ENCODE results near the gene CUL3. TPM values are rescaled to one million over a fixed set of nuclear protein-coding genes. Genes with fewer than 3 reads are reported as not detected.
"Not testable (repeated sequence)": the region's sequence is repeated elsewhere in the genome, so short reads cannot be mapped to it uniquely, and the experiment has no call there.

CUL3 gene
- 92.6 and 97.3 TPM in 2 replicates for total RNA-seq

GRCh38 chr2:224585211-224586088, at the start of gene CUL3:
Gene CUL3 (minus strand): TSS chr2:224585363. CDS start chr2:224585009, 354 bp downstream.
- intact Hi-C loops (cut with micrococcal nuclease), result loop anchor here (1.0 to 10.0 kb wide), 10 partner anchors 11 to 643 kb away; partner anchors contain the start of genes DOCK10, MRPL44 and SERPINE2
- Mint-ChIP-seq H3K36me3 (ENCODE audit: low read depth) (peaks cover 22% of the 10 kb centered on the region), H3K27me3 (no peaks in the 10 kb centered on the region), H3K4me3 (peak within 1 kb of the TSS; percentile 98), H3K27ac (peak within 1 kb of the TSS; percentile 95), H3K9me3 (no peaks in the 10 kb centered on the region), H3K4me1 (peaks cover 28% of the 10 kb centered on the region)
- DNase-seq, result peak; percentile 100

GRCh38 chr2:224630659-224631550, 45.7 kb upstream of the CUL3 start:
- no peak overlapping the region for H3K4me3 Mint-ChIP-seq
- no peaks in the 10 kb centered on the region for H3K36me3 Mint-ChIP-seq (ENCODE audit: low read depth)
- H3K9me3 Mint-ChIP-seq, result no peaks in the 10 kb centered on the region
- H3K4me1 Mint-ChIP-seq, result no peaks in the 10 kb centered on the region
- H3K27ac Mint-ChIP-seq, result no peak overlapping the region
- intact Hi-C loops (cut with micrococcal nuclease), result no loop called here
- peaks cover 3% of the 10 kb centered on the region for H3K27me3 Mint-ChIP-seq
- no peak for DNase-seq

- no peak for DNase-seq
- Mint-ChIP-seq H3K4me3 (no peak overlapping the region), H3K27ac (no peak overlapping the region), H3K9me3 (no peaks in the 10 kb centered on the region), H3K27me3 (peaks cover 3% of the 10 kb centered on the region), H3K4me1 (no peaks in the 10 kb centered on the region), H3K36me3 (ENCODE audit: low read depth) (no peaks in the 10 kb centered on the region)
- intact Hi-C loops (cut with micrococcal nuclease), result no loop called here
These were observed 43.3 kb upstream of the CUL3 start for GRCh38 chr2:224628416-224628815.

GRCh38 chr2:224626735-224627134, 41.6 kb upstream of the CUL3 start:
- Mint-ChIP-seq H3K27ac (no peak overlapping the region), H3K36me3 (ENCODE audit: low read depth) (no peaks in the 10 kb centered on the region), H3K27me3 (peaks cover 3% of the 10 kb centered on the region), H3K9me3 (no peaks in the 10 kb centered on the region), H3K4me3 (no peak overlapping the region), H3K4me1 (no peaks in the 10 kb centered on the region)
- intact Hi-C loops (cut with micrococcal nuclease), result no loop called here
- no peak for DNase-seq

- Mint-ChIP-seq H3K4me3 (no peak overlapping the region), H3K36me3 (ENCODE audit: low read depth) (no peaks in the 10 kb centered on the region), H3K9me3 (no peaks in the 10 kb centered on the region), H3K27ac (no peak overlapping the region), H3K4me1 (no peaks in the 10 kb centered on the region), H3K27me3 (peaks cover 2% of the 10 kb centered on the region)
- no peak for DNase-seq
- intact Hi-C loops (cut with micrococcal nuclease), result no loop called here
These were observed 28.6 kb upstream of the CUL3 start for GRCh38 chr2:224613543-224614286.

- H3K36me3 Mint-ChIP-seq (ENCODE audit: low read depth), result no peaks in the 10 kb centered on the region
- no peak overlapping the region for H3K27ac Mint-ChIP-seq
- intact Hi-C loops (cut with micrococcal nuclease), result no loop called here
- no peaks in the 10 kb centered on the region for H3K4me1 Mint-ChIP-seq
- H3K4me3 Mint-ChIP-seq, result no peak overlapping the region
- peaks cover 6% of the 10 kb centered on the region for H3K27me3 Mint-ChIP-seq
- H3K9me3 Mint-ChIP-seq, result no peaks in the 10 kb centered on the region
- DNase-seq, result no peak
These were observed 27.4 kb upstream of the CUL3 start for GRCh38 chr2:224612578-224612977.

GRCh38 chr2:224611938-224612337, 26.8 kb upstream of the CUL3 start:
- no peak for DNase-seq
- peaks cover 8% of the 10 kb centered on the region for H3K27me3 Mint-ChIP-seq
- intact Hi-C loops (cut with micrococcal nuclease), result no loop called here
- H3K36me3 Mint-ChIP-seq (ENCODE audit: low read depth), result no peaks in the 10 kb centered on the region
- no peaks in the 10 kb centered on the region for H3K4me1 Mint-ChIP-seq
- H3K9me3 Mint-ChIP-seq, result no peaks in the 10 kb centered on the region
- H3K4me3 Mint-ChIP-seq, result no peak overlapping the region
- H3K27ac Mint-ChIP-seq, result no peak overlapping the region

- Mint-ChIP-seq H3K27ac (no peak overlapping the region), H3K27me3 (peaks cover 10% of the 10 kb centered on the region), H3K4me3 (no peak overlapping the region), H3K9me3 (peaks cover 5% of the 10 kb centered on the region), H3K4me1 (no peaks in the 10 kb centered on the region), H3K36me3 (ENCODE audit: low read depth) (no peaks in the 10 kb centered on the region)
- no peak for DNase-seq
- intact Hi-C loops (cut with micrococcal nuclease), result no loop called here
These were observed 22.9 kb upstream of the CUL3 start for GRCh38 chr2:224608104-224608503.

- intact Hi-C loops (cut with micrococcal nuclease), result loop anchor here (2.0 kb wide), 1 partner anchor 19 kb away; the partner anchor contains the start of gene CUL3
- H3K4me1 Mint-ChIP-seq; H3K36me3 Mint-ChIP-seq (ENCODE audit: low read depth); H3K27ac Mint-ChIP-seq; H3K4me3 Mint-ChIP-seq; H3K9me3 Mint-ChIP-seq; DNase-seq: not testable (repeated sequence)
- H3K27me3 Mint-ChIP-seq, result peaks cover 16% of the 10 kb centered on the region
These were observed 18.8 kb upstream of the CUL3 start for GRCh38 chr2:224603746-224604500.

- intact Hi-C loops (cut with micrococcal nuclease), result loop anchor here (2.0 kb wide), 1 partner anchor 18 kb away; the partner anchor contains the start of gene CUL3
These were observed 17.7 kb upstream of the CUL3 start for GRCh38 chr2:224602778-224603375.

GRCh38 chr2:224601923-224602322, 16.8 kb upstream of the CUL3 start:
- Mint-ChIP-seq H3K4me3 (no peak overlapping the region), H3K4me1 (peaks cover 8% of the 10 kb centered on the region), H3K36me3 (ENCODE audit: low read depth) (no peaks in the 10 kb centered on the region), H3K27me3 (peaks cover 11% of the 10 kb centered on the region), H3K27ac (no peak overlapping the region), H3K9me3 (peaks cover 5% of the 10 kb centered on the region)
- DNase-seq, result no peak
- intact Hi-C loops (cut with micrococcal nuclease), result loop anchor here (2.0 kb wide), 1 partner anchor 17 kb away; the partner anchor contains the start of gene CUL3

More at GRCh38 chr2:224602778-224603375, 17.7 kb upstream of the CUL3 start:
- H3K27ac Mint-ChIP-seq; H3K9me3 Mint-ChIP-seq; H3K4me1 Mint-ChIP-seq; H3K36me3 Mint-ChIP-seq (ENCODE audit: low read depth); DNase-seq: not testable (repeated sequence)
- H3K27me3 Mint-ChIP-seq, result peaks cover 14% of the 10 kb centered on the region
- H3K4me3 Mint-ChIP-seq, result peak overlapping the region; percentile 72

GRCh38 chr2:224598678-224599077, 13.5 kb upstream of the CUL3 start:
- intact Hi-C loops (cut with micrococcal nuclease), result no loop called here
- H3K36me3 Mint-ChIP-seq (ENCODE audit: low read depth), result no peaks in the 10 kb centered on the region
- H3K4me3 Mint-ChIP-seq, result no peak overlapping the region

More at GRCh38 chr2:224598678-224599077, 13.5 kb upstream of the CUL3 start:
- Mint-ChIP-seq H3K27me3 (peaks cover 7% of the 10 kb centered on the region), H3K9me3 (no peaks in the 10 kb centered on the region), H3K4me1 (peaks cover 8% of the 10 kb centered on the region), H3K27ac (no peak overlapping the region)
- no peak for DNase-seq
